ENCODE data around the gene TAF1L.
"Not testable (repeated sequence)": the region's sequence is repeated elsewhere in the genome, so short reads cannot be mapped to it uniquely, and the experiment has no call there.

Gene TAF1L, protein sequence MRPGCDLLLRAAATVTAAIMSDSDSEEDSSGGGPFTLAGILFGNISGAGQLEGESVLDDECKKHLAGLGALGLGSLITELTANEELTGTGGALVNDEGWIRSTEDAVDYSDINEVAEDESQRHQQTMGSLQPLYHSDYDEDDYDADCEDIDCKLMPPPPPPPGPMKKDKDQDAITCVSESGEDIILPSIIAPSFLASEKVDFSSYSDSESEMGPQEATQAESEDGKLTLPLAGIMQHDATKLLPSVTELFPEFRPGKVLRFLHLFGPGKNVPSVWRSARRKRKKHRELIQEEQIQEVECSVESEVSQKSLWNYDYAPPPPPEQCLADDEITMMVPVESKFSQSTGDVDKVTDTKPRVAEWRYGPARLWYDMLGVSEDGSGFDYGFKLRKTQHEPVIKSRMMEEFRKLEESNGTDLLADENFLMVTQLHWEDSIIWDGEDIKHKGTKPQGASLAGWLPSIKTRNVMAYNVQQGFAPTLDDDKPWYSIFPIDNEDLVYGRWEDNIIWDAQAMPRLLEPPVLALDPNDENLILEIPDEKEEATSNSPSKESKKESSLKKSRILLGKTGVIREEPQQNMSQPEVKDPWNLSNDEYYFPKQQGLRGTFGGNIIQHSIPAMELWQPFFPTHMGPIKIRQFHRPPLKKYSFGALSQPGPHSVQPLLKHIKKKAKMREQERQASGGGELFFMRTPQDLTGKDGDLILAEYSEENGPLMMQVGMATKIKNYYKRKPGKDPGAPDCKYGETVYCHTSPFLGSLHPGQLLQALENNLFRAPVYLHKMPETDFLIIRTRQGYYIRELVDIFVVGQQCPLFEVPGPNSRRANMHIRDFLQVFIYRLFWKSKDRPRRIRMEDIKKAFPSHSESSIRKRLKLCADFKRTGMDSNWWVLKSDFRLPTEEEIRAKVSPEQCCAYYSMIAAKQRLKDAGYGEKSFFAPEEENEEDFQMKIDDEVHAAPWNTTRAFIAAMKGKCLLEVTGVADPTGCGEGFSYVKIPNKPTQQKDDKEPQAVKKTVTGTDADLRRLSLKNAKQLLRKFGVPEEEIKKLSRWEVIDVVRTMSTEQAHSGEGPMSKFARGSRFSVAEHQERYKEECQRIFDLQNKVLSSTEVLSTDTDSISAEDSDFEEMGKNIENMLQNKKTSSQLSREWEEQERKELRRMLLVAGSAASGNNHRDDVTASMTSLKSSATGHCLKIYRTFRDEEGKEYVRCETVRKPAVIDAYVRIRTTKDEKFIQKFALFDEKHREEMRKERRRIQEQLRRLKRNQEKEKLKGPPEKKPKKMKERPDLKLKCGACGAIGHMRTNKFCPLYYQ (N-terminal part only)

DNA sequence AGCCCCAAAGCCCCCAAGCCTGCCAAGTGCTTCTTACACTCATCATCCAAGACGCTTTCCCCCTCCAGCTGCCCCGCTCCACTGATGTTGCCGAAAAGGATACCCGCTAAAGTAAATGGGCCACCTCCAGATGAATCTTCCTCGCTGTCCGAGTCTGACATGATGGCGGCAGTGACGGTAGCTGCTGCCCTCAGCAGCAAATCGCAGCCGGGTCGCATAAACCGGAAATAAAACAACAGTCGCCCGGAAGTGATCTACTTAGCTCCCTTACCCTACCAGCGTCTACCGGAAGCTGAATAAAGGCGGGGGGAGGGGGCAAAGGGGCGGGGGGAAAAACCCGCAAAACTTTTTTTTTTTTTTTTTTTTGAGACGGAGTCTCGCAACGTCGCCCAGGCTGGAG, at the start of gene TAF1L:
TSS of gene TAF1L (minus strand) at position 308 of the 400 bp plus-strand sequence. CDS start at position 218, 90 bp downstream.
- no peak within 1 kb of the TSS for H3K27ac ChIP-seq
- DNase-seq (ENCODE audit: low read depth, low spot score) = no peak

- DNase-seq (ENCODE audit: low read depth, low spot score) = no peak
- no peak overlapping the region for H3K27ac ChIP-seq
Observed at GRCh38 chr9:32681751-32682150, 46.3 kb upstream of the TAF1L start.

GRCh38 chr9:32677931-32678330, 42.5 kb upstream of the TAF1L start:
- H3K27ac ChIP-seq = no peak overlapping the region

DNA sequence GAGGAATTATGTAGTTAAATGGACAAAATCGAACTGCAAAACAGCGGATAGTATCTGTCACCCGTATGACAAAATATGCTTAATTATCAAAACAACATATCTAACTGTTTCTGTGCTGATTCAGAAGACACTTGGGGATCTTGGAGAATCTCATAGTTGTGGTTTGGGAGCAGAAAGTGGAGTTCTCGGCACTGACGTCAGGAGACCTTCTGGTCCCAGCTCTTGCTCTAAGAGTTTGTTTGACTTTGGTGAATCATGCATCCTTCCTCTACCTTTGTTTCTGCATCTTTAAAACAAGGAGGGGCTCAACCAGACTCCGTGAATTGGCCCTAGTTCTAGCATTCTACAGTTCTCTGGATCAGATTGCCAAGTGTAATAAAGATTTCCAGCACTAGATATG, 37.0 kb upstream of the TAF1L start:
- no peak overlapping the region for H3K27ac ChIP-seq
- DNase-seq (ENCODE audit: low read depth, low spot score) = peak; percentile 73

More at GRCh38 chr9:32677931-32678330, 42.5 kb upstream of the TAF1L start:
- no peak for DNase-seq (ENCODE audit: low read depth, low spot score)

DNA sequence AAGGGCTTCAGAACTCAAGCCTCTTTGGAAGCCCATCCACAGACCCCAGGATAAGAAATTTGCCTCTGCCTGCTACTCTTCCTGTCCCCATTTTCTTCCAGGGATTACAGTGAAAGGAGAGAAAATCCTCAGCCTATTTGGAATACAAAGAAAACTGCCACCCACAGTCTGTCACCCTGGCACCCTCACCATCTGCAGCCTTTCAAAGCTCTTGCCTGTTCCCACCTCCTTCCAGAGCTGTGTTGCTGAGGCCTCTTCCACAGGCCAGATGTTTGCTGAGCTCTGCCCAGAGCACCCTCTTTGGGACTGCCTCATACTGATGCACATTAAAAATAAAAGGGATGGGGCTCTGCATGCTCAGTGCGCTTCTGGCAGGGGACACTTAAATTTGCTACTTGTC, 35.9 kb upstream of the TAF1L start:
- no peak overlapping the region for H3K27ac ChIP-seq
- DNase-seq (ENCODE audit: low read depth, low spot score) = no peak

DNA sequence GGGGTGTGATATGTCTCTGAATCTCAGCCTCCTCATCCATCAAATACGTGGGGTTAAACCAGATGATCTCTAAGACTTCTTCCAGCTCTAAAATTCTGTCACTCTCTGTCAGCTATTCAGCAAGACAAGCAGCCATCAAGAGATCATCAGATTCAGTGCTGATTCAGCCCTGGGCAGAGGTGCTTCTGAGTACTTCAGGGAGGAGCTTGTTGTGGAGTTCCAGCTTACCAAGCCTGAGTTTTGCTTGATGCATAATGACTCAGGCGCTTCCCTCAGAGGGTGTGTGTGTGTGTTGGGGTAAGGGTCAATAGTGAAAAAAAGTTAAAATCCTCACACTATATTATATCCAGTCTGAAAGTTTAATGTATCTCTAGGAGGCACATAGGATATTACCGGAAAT, 29.6 kb upstream of the TAF1L start:
- DNase-seq (ENCODE audit: low read depth, low spot score) = peak; percentile 64
- no peak overlapping the region for H3K27ac ChIP-seq

- no peak for DNase-seq (ENCODE audit: low read depth, low spot score)
- H3K27ac ChIP-seq = no peak overlapping the region
Observed at GRCh38 chr9:32663741-32664140, 28.3 kb upstream of the TAF1L start.

GRCh38 chr9:32647671-32648070, 12.2 kb upstream of the TAF1L start:
- no peak overlapping the region for H3K27ac ChIP-seq
- no peak for DNase-seq (ENCODE audit: low read depth, low spot score)

DNA sequence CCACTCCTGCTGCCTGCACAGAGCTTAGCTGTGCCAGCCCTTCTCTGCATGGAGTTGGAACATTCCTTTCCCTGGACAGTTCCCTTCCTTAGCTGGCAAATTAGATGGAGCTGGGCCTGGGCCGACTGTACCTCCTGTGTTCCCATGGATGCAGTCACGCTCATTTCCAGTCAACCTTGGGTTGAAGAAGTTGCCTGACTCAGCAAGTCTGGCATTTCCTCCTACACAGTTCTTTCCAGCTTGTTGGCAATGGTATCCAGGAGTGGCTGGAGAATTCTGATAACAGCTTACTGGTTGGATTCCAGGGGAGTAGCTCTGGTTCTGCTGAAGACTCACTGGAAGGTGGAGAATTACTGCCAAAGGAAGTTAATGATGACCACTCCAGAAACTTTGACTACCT, 9.2 kb upstream of the TAF1L start:
- H3K27ac ChIP-seq = no peak overlapping the region

DNA sequence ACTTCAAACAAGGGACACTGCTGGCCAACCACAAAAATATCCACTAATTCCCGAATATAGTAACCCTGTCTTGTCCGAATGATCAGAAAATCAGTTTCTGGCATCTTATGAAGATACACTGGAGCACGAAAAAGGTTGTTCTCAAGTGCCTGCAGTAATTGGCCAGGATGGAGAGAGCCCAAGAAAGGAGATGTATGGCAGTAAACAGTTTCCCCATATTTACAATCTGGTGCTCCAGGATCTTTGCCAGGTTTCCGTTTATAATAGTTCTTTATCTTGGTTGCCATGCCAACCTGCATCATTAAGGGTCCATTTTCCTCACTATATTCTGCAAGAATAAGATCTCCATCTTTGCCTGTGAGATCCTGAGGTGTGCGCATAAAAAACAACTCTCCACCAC, 2.3 kb downstream of the TAF1L start:
- not testable (repeated sequence) for DNase-seq (ENCODE audit: low read depth, low spot score); H3K27ac ChIP-seq

More for the DNA sequence above, 9.2 kb upstream of the TAF1L start:
- peak; percentile 65 for DNase-seq (ENCODE audit: low read depth, low spot score)

DNA sequence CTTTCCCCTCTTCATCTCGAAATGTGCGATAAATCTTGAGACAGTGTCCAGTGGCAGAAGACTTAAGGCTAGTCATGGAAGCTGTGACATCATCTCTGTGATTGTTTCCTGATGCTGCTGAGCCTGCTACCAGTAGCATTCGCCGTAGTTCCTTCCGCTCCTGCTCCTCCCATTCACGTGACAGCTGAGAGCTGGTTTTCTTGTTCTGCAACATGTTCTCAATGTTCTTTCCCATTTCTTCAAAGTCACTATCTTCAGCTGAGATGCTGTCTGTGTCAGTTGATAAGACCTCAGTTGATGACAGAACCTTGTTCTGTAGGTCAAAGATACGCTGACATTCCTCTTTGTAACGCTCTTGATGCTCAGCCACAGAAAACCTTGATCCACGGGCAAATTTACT, 3.5 kb downstream of the TAF1L start:
- H3K27ac ChIP-seq = no peak overlapping the region
- no peak for DNase-seq (ENCODE audit: low read depth, low spot score)

DNA sequence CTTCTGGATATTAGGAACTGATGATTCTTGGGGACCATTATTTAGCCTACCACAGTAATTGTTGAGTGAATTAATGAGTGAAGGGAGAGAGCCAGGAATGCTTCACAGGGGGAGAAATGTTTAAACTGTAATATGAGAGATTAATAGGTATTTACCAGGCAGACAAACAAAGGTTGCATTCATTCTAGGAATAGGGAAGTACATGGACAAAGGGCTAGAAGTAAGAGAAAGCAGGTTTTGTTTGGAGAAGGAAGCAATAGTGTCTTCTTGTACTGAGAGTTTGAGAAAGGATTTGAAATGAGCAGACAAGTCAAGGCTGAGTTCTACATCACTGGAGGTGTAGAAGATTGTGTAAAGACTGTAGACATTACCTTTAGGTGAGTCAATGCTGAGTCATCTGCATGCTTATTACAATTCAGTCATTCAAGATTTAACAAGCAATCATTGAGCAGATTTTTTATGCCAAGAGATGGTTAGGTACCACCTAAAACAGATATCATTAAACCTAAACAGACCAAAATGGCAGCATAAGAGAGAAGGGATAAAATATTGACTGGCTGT, 8.0 kb downstream of the TAF1L start:
- H3K27ac ChIP-seq = peak overlapping the region; percentile 43
- peak; percentile 81 for DNase-seq (ENCODE audit: low read depth, low spot score)

GRCh38 chr9:32625320-32625719, 10.1 kb downstream of the TAF1L start:
- DNase-seq (ENCODE audit: low read depth, low spot score) = no peak
- no peak overlapping the region for H3K27ac ChIP-seq

GRCh38 chr9:32622948-32623347, 12.5 kb downstream of the TAF1L start:
- DNase-seq (ENCODE audit: low read depth, low spot score) = no peak

GRCh38 chr9:32618261-32618660, 17.2 kb downstream of the TAF1L start:
- no peak overlapping the region for H3K27ac ChIP-seq
- no peak for DNase-seq (ENCODE audit: low read depth, low spot score)

More at GRCh38 chr9:32622948-32623347, 12.5 kb downstream of the TAF1L start:
- H3K27ac ChIP-seq = no peak overlapping the region

- no peak for DNase-seq (ENCODE audit: low read depth, low spot score)
- H3K27ac ChIP-seq = no peak overlapping the region
Observed at GRCh38 chr9:32606811-32607210, 28.7 kb downstream of the TAF1L start.

DNA sequence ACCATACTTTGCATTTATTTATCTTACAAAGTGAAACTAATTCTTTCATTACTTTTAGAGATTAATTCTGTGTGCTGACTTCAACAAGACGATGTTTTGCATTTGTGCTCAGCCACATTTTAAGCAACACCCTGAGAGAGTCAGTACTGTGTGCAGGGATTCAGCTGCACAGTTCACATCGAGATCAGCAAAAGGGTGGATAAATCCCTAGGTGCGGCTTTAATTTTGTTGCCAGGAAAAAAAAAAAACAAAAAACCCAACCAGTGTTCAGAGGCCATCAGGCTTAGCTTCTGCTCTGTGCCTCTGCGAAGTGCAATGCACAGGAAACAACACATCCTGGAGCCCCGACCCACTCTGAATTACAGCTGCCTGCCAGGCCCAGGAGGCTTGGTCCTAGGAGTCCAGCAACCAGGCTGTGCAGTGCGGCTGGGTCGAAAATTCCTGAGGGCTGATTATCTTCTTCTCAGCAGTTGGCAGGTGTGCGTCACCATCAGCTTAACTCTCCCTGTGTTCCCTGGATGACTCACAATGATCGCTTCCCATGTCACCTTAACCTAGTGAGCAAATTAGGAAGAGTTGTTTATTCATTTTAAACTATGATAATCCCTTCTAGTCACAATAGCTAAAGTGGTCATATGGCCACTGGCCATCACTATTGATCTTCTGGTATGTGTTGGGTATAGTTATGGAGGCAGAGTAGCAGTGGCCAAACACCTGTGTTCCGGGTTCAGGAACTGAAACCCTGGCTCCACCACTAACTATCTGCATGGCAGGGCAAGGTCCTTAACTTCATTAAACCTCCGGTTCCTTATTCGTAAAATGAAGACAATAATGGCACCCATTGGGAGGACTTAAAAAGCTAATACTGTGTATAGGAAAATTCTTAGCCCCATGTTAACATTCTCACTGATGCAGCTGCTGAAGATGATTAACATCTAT, 31.3 kb downstream of the TAF1L start:
- no peak overlapping the region for H3K27ac ChIP-seq
- no peak for DNase-seq (ENCODE audit: low read depth, low spot score)

- not testable (repeated sequence) for H3K27ac ChIP-seq; DNase-seq (ENCODE audit: low read depth, low spot score)
Observed at GRCh38 chr9:32599021-32599420, 36.4 kb downstream of the TAF1L start.

- no peak for DNase-seq (ENCODE audit: low read depth, low spot score)
- no peak overlapping the region for H3K27ac ChIP-seq
Observed at GRCh38 chr9:32596936-32597335, 38.5 kb downstream of the TAF1L start.

All from epithelial cell of prostate (primary cell).